Glutamatergic neuron (in vitro differentiated cells): Measurements from ENCODE around the gene CCDC138. TPM values are rescaled to one million over a fixed set of nuclear protein-coding genes. Genes with fewer than 3 reads are reported as not detected.

Source experiments
- DNase-seq: peaks from one replicate; pipeline ENCODE4 v3.0.0; 2022
- H3K27ac Mint-ChIP-seq: one replicate; pipeline ENCODE4 v1.8.0; 2020; ENCODE audit warnings: mild to moderate bottlenecking, mixed read lengths, inconsistent platforms; ENCODE audit not compliant: unreplicated experiment
- H3K27me3 Mint-ChIP-seq: one replicate; pipeline ENCODE4 v1.8.0; 2020; ENCODE audit warnings: mild to moderate bottlenecking, moderate library complexity, mixed read lengths, inconsistent platforms; ENCODE audit not compliant: unreplicated experiment
- H3K36me3 Mint-ChIP-seq: one replicate; pipeline ENCODE4 v1.8.0; 2020; ENCODE audit warnings: mild to moderate bottlenecking, mixed read lengths, inconsistent platforms; ENCODE audit not compliant: unreplicated experiment
- H3K4me1 Mint-ChIP-seq: one replicate; pipeline ENCODE4 v1.8.0; 2020; ENCODE audit warnings: mild to moderate bottlenecking, low read depth, mixed read lengths, inconsistent platforms; ENCODE audit not compliant: unreplicated experiment
- H3K4me3 Mint-ChIP-seq: one replicate; pipeline ENCODE4 v1.8.0; 2020; ENCODE audit warnings: mild to moderate bottlenecking, mixed read lengths, inconsistent platforms; ENCODE audit not compliant: unreplicated experiment
- H3K9me3 Mint-ChIP-seq: one replicate; pipeline ENCODE4 v1.8.0; 2020; ENCODE audit warnings: mild to moderate bottlenecking, moderate library complexity, mixed read lengths, inconsistent platforms; ENCODE audit not compliant: unreplicated experiment
- total RNA-seq: library from RNA; stranded (reverse); fragmentation: NEBNext Ultra II Directional; extraction: Animal tissue kit (Norgen Biotek cat#: 25700); gene quantifications from one replicate; pipeline ENCODE4 v1.2.1, GENCODE V29; 2021; ENCODE audit not compliant: unreplicated experiment
- TF ChIP-seq, protein P1 (sequence below): fragments of 200-600 bp; sonication (generic); IDR thresholded peaks from one replicate; pipeline ENCODE4 v1.5.0; 2021; ENCODE audit not compliant: partially characterized antibody, unreplicated experiment

The CCDC138 gene
- total RNA-seq, 1 donor from 2014 or later = 12.0 TPM

DNA sequence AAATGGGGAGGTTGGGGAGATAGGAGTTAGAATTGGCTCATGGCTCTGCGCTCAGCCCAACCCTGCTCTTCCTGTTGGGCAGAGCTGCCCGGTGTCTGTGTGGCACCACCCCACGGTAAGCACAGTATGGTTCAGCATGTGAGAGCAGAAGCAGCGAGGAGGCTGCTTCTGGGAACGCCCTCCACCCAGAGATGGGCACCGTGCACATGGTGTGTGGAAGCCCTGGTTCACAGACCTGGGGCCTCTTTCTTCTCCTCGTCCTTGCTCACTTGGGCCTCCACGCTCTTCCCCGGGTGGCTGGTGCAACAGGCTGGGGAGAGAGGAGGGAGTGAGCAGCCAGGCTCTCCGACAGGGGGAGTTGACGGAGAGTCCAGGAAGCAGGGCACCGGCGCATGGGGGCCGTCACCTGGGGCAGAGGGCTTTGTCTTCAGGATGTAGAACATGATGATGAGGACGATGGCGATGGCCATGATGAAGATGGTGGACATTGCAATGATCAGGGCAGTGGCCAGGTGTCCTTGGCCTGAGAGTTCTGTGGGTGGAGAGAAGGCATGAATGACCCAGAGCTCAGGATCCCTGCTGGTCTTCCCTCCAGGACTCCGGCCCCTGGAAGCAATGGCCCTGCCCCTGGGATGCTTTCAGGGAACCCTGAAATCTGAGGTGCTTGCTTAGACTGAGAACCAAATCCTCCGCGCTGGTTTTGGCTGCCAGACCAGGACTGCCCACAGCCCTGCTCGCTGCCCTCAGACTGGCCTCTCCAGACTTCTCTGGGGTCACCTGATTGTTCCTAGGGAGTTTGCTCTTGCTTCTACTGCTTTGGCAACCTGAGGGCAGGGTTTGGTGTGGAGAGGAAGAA lies 124.2 kb downstream of the CCDC138 start:
- DNase-seq = no peak
- Mint-ChIP-seq H3K27ac (no peak overlapping the region), H3K9me3 (no peaks in the 10 kb centered on the region), H3K4me3 (no peak overlapping the region), H3K4me1 (no peaks in the 10 kb centered on the region), H3K27me3 (no peaks in the 10 kb centered on the region), H3K36me3 (no peaks in the 10 kb centered on the region)
- TF ChIP-seq, protein P1, sequence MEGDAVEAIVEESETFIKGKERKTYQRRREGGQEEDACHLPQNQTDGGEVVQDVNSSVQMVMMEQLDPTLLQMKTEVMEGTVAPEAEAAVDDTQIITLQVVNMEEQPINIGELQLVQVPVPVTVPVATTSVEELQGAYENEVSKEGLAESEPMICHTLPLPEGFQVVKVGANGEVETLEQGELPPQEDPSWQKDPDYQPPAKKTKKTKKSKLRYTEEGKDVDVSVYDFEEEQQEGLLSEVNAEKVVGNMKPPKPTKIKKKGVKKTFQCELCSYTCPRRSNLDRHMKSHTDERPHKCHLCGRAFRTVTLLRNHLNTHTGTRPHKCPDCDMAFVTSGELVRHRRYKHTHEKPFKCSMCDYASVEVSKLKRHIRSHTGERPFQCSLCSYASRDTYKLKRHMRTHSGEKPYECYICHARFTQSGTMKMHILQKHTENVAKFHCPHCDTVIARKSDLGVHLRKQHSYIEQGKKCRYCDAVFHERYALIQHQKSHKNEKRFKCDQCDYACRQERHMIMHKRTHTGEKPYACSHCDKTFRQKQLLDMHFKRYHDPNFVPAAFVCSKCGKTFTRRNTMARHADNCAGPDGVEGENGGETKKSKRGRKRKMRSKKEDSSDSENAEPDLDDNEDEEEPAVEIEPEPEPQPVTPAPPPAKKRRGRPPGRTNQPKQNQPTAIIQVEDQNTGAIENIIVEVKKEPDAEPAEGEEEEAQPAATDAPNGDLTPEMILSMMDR = no peak

DNA sequence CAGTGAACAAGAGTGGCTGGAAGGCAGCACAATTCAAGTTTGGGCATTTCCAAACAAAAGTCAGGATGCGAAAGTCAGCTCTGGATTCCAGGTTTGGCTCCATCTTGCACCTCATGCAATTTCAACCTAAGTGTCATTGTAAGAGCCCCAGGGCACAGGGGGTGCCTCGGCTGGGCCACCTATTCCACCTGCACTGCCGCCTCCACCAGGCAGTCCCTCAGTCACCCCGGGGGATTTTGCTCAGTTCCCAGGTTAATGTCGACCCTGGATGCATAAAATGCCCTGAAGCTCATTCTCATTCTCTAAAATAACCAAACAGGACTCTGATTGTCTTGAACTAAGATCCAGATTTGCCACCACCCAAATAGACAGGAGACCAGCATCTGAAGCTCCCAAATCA lies 124.8 kb downstream of the CCDC138 start:
- Mint-ChIP-seq H3K4me1 (no peaks in the 10 kb centered on the region), H3K27me3 (no peaks in the 10 kb centered on the region), H3K9me3 (no peaks in the 10 kb centered on the region), H3K27ac (no peak overlapping the region), H3K4me3 (no peak overlapping the region), H3K36me3 (no peaks in the 10 kb centered on the region)
- TF ChIP-seq, protein P1 = no peak
- no peak for DNase-seq

DNA sequence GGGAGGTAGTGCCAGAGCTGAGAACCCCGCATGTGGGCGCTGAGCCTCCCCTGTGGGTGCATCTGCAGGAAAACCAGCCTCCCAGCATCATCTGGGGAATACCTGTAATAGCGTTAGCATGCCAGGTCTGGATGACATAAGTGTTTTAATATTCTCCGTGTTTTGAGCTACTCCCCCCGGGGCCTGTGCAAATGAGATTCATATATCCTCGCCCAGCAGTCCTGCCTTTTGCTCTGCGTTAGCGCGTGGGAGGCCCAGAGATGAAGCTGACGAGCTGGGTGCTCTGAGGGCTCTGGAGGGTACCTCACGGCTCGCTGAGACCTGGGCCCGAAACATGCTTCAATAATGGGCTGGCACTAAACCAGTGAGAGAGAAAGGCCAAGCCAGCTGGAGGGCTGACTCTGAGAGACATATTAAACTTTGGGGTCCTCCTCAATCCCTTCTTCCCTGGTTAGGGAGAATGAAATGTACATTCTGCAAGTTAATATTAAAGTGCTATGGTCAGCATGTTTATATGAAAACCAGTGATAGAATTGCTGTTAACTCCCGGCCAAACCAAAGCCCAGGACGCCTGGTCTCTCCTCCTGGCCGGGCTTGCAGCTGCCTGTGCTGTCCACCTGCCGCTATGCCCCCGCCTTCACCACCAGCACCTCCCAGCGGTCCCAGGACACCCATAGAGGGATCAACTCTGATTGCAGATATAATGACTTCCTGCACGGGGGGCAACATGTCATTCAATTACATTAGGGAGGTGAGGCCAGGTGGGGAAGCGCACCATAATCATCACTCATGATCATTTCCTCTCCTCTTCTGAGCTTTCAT lies 125.4 kb downstream of the CCDC138 start:
- Mint-ChIP-seq H3K27me3 (no peaks in the 10 kb centered on the region), H3K9me3 (no peaks in the 10 kb centered on the region), H3K4me1 (no peaks in the 10 kb centered on the region), H3K27ac (no peak overlapping the region), H3K4me3 (no peak overlapping the region), H3K36me3 (no peaks in the 10 kb centered on the region)
- DNase-seq = no peak
- TF ChIP-seq, protein P1 = no peak

DNA sequence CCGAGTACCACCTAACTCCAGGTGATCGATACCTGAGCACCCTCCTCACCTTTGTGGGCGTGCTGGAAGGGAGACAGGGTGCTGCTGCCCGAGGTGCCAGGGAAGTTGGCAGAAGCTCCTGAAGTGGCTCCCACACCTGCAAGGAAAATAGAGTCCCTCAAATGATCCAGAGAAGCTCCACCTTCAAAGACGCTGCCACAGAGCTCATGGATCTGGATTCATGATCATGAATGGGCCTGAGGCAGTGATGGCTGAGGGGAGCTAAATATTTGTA lies 126.0 kb downstream of the CCDC138 start:
- H3K4me3 Mint-ChIP-seq = no peak overlapping the region
- no peaks in the 10 kb centered on the region for H3K4me1 Mint-ChIP-seq
- TF ChIP-seq, protein P1 = no peak
- DNase-seq = no peak
- H3K27me3 Mint-ChIP-seq = no peaks in the 10 kb centered on the region
- no peaks in the 10 kb centered on the region for H3K36me3 Mint-ChIP-seq
- H3K27ac Mint-ChIP-seq = no peak overlapping the region
- no peaks in the 10 kb centered on the region for H3K9me3 Mint-ChIP-seq
